ENCODE measurements around the gene FRMPD4.

DNA sequence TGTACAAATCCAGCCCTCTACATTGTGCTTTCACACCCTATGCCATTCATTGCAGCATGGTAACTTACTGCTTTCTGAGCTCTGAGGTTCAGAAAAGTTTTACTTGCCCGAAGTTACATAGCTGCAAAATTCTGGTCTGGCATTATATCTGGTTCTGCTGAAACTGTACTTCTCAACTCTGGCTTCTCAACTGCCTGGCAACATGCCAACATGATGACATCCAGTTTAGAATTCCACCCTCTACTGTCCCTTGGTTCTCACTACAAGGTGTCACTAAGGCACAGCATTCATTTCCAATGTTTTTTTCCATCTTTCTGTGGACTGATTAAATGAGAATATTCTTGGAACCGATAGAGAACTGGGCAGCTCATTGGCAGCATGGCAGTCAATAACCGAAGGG is 410.1 kb downstream of the FRMPD4 start:
- TF ChIP-seq, protein P1, sequence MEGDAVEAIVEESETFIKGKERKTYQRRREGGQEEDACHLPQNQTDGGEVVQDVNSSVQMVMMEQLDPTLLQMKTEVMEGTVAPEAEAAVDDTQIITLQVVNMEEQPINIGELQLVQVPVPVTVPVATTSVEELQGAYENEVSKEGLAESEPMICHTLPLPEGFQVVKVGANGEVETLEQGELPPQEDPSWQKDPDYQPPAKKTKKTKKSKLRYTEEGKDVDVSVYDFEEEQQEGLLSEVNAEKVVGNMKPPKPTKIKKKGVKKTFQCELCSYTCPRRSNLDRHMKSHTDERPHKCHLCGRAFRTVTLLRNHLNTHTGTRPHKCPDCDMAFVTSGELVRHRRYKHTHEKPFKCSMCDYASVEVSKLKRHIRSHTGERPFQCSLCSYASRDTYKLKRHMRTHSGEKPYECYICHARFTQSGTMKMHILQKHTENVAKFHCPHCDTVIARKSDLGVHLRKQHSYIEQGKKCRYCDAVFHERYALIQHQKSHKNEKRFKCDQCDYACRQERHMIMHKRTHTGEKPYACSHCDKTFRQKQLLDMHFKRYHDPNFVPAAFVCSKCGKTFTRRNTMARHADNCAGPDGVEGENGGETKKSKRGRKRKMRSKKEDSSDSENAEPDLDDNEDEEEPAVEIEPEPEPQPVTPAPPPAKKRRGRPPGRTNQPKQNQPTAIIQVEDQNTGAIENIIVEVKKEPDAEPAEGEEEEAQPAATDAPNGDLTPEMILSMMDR (IDR thresholded peaks at IDR 0.05) = no peak
- no peak for TF ChIP-seq ZFX (IDR thresholded peaks at IDR 0.05; ENCODE audit: borderline replicate concordance)

Data from 22Rv1 (cell line).